Gastroesophageal sphincter (tissue), 3 donors: ENCODE data around the gene ANKS1B.

Experiments used
- CTCF ChIP-seq, 4 experiments: fragments of 200-600 bp in 2 of 4; fragments of 450-650 bp in 2 of 4; sonication (generic) in 1 of 4; IDR thresholded peaks; one replicate each; pipeline ENCODE4 v1.5.1; 2017 to 2019; ENCODE audit warnings: antibody characterized with exemption in 4 of 4, mild to moderate bottlenecking in 2 of 4, moderate library complexity in 2 of 4
- EP300 ChIP-seq: sonication (generic); formaldehyde crosslinking; IDR thresholded peaks from one replicate; pipeline ENCODE4 v1.6.1; 2017; ENCODE audit warnings: antibody characterized with exemption, mild to moderate bottlenecking
- POLR2A ChIP-seq, 2 donors: fragments of 450-650 bp; IDR thresholded peaks; one replicate each; pipeline ENCODE4 v1.6.1; 2017; ENCODE audit warnings: antibody characterized with exemption in 2 of 2, mild to moderate bottlenecking in 2 of 2, moderate library complexity in 1 of 2
- POLR2AphosphoS5 ChIP-seq: sonication (generic); formaldehyde crosslinking; IDR thresholded peaks from one replicate; pipeline ENCODE4 v1.6.1; 2017; ENCODE audit warnings: antibody characterized with exemption

DNA sequence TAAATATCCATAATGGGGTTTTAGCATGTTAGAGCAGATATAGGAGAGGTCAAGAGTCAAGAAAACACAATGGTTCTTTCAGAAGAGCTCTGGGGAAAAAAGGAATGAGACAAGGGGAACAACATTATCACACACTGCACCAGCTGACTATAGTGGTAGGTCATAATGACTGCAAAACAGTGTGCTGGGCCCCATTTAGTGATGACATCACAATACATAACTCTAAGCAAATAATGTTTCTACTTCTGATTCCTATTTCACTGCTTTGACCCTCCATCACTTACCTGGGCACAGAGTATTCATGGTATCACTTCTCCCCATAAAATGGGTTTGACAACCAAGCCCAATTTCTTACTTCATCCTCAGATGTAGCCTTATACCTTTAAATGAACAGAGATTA is 275.1 kb downstream of the ANKS1B start:
- no peak for TF ChIP-seq CTCF (IDR thresholded peaks at IDR 0.05)
- TF ChIP-seq POLR2AphosphoS5: no peak
- TF ChIP-seq EP300: no peak
- TF ChIP-seq POLR2A (IDR thresholded peaks at IDR 0.05): no peak
